Measurements from ENCODE around the gene TNFSF13.

DNA sequence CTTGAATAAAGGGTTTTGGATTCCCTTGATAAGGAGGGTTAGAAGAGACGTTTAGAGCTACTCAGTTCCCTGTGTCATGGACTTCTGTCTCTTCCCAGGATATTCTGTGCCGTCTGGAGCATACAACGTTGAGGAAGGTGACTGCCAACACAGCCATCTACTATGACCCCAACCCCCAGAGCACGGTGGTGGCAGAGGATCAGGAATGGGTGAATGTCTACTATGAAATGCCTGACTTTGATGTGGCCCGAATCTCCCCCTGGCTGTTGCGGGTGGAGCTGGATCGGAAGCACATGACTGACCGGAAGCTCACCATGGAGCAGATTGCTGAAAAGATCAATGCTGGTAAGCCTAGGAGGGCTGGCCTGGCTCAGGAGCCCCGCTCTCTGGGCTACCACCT is 49.7 kb upstream of the TNFSF13 start:
- TF ChIP-seq, protein P1, sequence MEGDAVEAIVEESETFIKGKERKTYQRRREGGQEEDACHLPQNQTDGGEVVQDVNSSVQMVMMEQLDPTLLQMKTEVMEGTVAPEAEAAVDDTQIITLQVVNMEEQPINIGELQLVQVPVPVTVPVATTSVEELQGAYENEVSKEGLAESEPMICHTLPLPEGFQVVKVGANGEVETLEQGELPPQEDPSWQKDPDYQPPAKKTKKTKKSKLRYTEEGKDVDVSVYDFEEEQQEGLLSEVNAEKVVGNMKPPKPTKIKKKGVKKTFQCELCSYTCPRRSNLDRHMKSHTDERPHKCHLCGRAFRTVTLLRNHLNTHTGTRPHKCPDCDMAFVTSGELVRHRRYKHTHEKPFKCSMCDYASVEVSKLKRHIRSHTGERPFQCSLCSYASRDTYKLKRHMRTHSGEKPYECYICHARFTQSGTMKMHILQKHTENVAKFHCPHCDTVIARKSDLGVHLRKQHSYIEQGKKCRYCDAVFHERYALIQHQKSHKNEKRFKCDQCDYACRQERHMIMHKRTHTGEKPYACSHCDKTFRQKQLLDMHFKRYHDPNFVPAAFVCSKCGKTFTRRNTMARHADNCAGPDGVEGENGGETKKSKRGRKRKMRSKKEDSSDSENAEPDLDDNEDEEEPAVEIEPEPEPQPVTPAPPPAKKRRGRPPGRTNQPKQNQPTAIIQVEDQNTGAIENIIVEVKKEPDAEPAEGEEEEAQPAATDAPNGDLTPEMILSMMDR (IDR thresholded peaks at IDR 0.05) = no peak
- no peak for TF ChIP-seq POLR2A (IDR thresholded peaks at IDR 0.05)
